Spleen (tissue), 11 donors: ENCODE measurements around the gene NMNAT2. TPM values are rescaled to one million over a fixed set of nuclear protein-coding genes. Genes with fewer than 3 reads are reported as not detected.

Experiments
- DNase-seq: peaks from one replicate; pipeline ENCODE4 v3.0.0-alpha.2; 2020
- H3K27ac ChIP-seq, 8 donors: fragments of 200-600 bp; sonication (generic) in 7 of 8; 1 replicate in 4 of 8; 2 replicates in 4 of 8; pipeline versions ENCODE4 v1.5.0 to v1.8.0; 2016 to 2021; ENCODE audit warnings: inconsistent platforms in 4 of 8, mild to moderate bottlenecking in 4 of 8, moderate library complexity in 1 of 8
- H3K27me3 ChIP-seq, 7 donors: fragments of 200-600 bp; sonication (generic) in 6 of 7; replicated peaks in 1 of 7; 1 replicate in 4 of 7; 2 replicates in 3 of 7; pipeline versions ENCODE4 v1.5.0 to v1.8.0; 2016 to 2021; ENCODE audit warnings: inconsistent platforms in 3 of 7, mild to moderate bottlenecking in 1 of 7
- H3K36me3 ChIP-seq, 6 donors: fragments of 200-600 bp; sonication (generic) in 5 of 6; 1 replicate in 4 of 6; 2 replicates in 2 of 6; pipeline versions ENCODE4 v1.5.0 to v1.8.0; 2016 to 2021; ENCODE audit warnings: inconsistent platforms in 2 of 6
- H3K4me1 ChIP-seq, 6 donors: fragments of 200-600 bp; sonication (generic) in 5 of 6; 1 replicate in 3 of 6; 2 replicates in 3 of 6; pipeline versions ENCODE4 v1.5.0 to v1.8.0; 2016 to 2021; ENCODE audit warnings: inconsistent platforms in 3 of 6
- H3K4me3 ChIP-seq, 8 donors: fragments of 200-600 bp; sonication (generic) in 7 of 8; 1 replicate in 4 of 8; 2 replicates in 4 of 8; pipeline versions ENCODE4 v1.5.0 to v1.8.0; 2016 to 2021; ENCODE audit warnings: inconsistent platforms in 4 of 8, mild to moderate bottlenecking in 4 of 8, moderate library complexity in 2 of 8
- H3K9me3 ChIP-seq, 8 donors: fragments of 200-600 bp; sonication (generic) in 7 of 8; 1 replicate in 4 of 8; 2 replicates in 4 of 8; pipeline versions ENCODE4 v1.5.0 to v1.8.0; 2016 to 2021; ENCODE audit warnings: inconsistent platforms in 4 of 8
- POLR2A ChIP-seq, 3 donors: fragments of 450-650 bp; IDR thresholded peaks; one replicate each; pipeline ENCODE4 v1.5.1; 2017; ENCODE audit warnings: antibody characterized with exemption in 3 of 3, mild to moderate bottlenecking in 1 of 3
- POLR2AphosphoS5 ChIP-seq, 3 donors: sonication (generic); formaldehyde crosslinking; IDR thresholded peaks; one replicate each; pipeline ENCODE4 v1.5.1; 2017; ENCODE audit warnings: antibody characterized with exemption in 3 of 3
- WGBS, 5 donors: extraction: QIAGEN DNeasy Blood & Tissue Kit in 3 of 5; methylation state at CpG; one replicate each; pipeline versions ENCODE4 v1.1.5 to v1.1.7; 2013 to 2018; 5-methylcytosine and 5-hydroxymethylcytosine counted together
- intact Hi-C: fragments of 100-400 bp; cut with DNase I; formaldehyde crosslinking; loops from one replicate; pipeline ENCODE4 v1.15.0; 2023; ENCODE audit warnings: low total_unique reads
- polyA plus RNA-seq, 3 donors: library from polyadenylated mRNA; stranded (reverse); fragments of 200-250 nt; gene quantifications; one replicate each; pipeline ENCODE4 v1.2.1, GENCODE V29; 2013
- total RNA-seq, 7 donors: library from RNA; depleted of rRNA in 3 of 7; stranded (reverse); fragments of >200 nt in 3 of 7; fragmentation: NEBNext Ultra II Directional in 4 of 7; extraction: Animal tissue kit (Norgen Biotek cat#: 25700) in 4 of 7; gene quantifications; one replicate each; pipeline versions ENCODE4 v1.1.0 to v1.2.1, GENCODE V29; 2016 to 2021
- TF ChIP-seq, protein P1 (sequence below), 11 experiments: fragments of 200-600 bp in 7 of 11; fragments of 450-650 bp in 4 of 11; sonication (generic) in 4 of 11; IDR thresholded peaks in 8 of 11; conservative IDR thresholded peaks in 3 of 11; 1 replicate in 7 of 11; 2 replicates in 4 of 11; pipeline versions ENCODE4 v1.4.0 to v1.8.0; 2016 to 2021; ENCODE audit warnings: antibody characterized with exemption in 11 of 11, inconsistent platforms in 4 of 11, mild to moderate bottlenecking in 1 of 11
- donor health status: healthy with polysubstance abuse.
- donor health status: DM: no; HTN: no; CAD: no; lungs with moderate emphysema.
- donor health status: DM: no; HTN: no; CAD: no.
- donor health status: Bipolar disorder and iron deficiency.
- donor health status: healthy.
- donor health status: DM: no; HTN: no; CAD: no.
- donor health status: DM: yes; HTN: yes; CAD: no.

NMNAT2 gene
- total and polyA plus RNA-seq, 10 donors: 0.05 to 1.7 (median 0.17) TPM

DNA sequence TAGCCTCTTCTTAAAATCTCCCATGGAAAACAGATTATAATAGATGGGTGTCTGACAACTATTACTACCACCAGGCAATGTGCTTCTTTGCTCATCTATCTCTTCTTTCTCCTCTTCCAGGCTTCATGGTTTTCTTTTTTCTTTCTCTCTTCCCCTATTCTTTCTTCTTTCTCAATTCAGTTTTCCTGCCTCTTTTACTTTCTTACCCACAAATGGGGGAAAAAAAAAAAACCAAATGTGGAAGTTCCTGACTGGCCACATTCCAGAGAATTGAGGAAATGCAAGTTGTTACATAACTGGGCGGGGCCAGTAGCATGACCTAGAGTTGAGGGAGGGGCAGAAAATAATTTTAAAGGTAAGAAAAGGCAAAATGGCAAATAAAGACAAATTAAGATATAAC, 43.2 kb upstream of the NMNAT2 start:
- H3K9me3 ChIP-seq: no peaks in the 10 kb centered on the region
- no peak for TF ChIP-seq POLR2A (IDR thresholded peaks at IDR 0.05)
- peak in 1 of 3 donors; percentile 58 for TF ChIP-seq POLR2AphosphoS5 (IDR thresholded peaks at IDR 0.05)
- no peak for DNase-seq
- WGBS, 5 donors: 31 to 50% (median 46%) methylated on average over 1 of the region's 1 CpG
- H3K4me1 ChIP-seq: peaks cover 0 to 22% (median 11%) of the 10 kb centered on the region in 6 donors
- H3K27ac ChIP-seq: peak overlapping the region in 5 of 8 donors; percentile 28 to 79 (median 53)
- peaks cover 0 to 6% (median 0%) of the 10 kb centered on the region in 7 donors for H3K27me3 ChIP-seq
- intact Hi-C loops: no loop called here
- H3K4me3 ChIP-seq: no peak overlapping the region
- H3K36me3 ChIP-seq: no peaks in the 10 kb centered on the region

DNA sequence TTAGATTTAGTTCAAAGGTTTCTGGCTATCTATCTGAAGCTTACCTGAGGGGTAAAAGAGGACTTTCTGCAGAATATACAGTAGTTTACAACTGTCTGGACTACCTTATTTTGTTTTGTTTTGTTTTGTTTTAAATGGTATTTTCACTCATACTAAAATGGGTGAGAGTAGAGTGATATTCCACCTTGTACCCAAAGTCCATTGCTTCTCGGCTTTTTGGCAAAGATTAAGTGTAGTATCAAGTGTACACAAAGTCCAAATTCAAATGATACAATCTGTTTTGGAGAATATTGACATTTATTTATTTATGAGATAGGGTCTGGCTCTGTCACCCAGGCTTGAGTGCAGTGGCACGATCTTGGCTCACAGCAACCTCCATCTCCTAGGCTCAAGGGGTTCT, 42.4 kb upstream of the NMNAT2 start:
- no peaks in the 10 kb centered on the region for H3K36me3 ChIP-seq
- intact Hi-C loops: no loop called here
- WGBS, 5 donors: 79 to 97% (median 89%) methylated on average over 2 of the region's 2 CpGs
- DNase-seq: no peak
- H3K4me3 ChIP-seq: no peak overlapping the region
- peaks cover 0 to 22% (median 11%) of the 10 kb centered on the region in 6 donors for H3K4me1 ChIP-seq
- no peak for TF ChIP-seq POLR2AphosphoS5 (IDR thresholded peaks at IDR 0.05)
- no peak for TF ChIP-seq POLR2A (IDR thresholded peaks at IDR 0.05)
- TF ChIP-seq, protein P1, sequence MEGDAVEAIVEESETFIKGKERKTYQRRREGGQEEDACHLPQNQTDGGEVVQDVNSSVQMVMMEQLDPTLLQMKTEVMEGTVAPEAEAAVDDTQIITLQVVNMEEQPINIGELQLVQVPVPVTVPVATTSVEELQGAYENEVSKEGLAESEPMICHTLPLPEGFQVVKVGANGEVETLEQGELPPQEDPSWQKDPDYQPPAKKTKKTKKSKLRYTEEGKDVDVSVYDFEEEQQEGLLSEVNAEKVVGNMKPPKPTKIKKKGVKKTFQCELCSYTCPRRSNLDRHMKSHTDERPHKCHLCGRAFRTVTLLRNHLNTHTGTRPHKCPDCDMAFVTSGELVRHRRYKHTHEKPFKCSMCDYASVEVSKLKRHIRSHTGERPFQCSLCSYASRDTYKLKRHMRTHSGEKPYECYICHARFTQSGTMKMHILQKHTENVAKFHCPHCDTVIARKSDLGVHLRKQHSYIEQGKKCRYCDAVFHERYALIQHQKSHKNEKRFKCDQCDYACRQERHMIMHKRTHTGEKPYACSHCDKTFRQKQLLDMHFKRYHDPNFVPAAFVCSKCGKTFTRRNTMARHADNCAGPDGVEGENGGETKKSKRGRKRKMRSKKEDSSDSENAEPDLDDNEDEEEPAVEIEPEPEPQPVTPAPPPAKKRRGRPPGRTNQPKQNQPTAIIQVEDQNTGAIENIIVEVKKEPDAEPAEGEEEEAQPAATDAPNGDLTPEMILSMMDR (IDR thresholded peaks at IDR 0.05 in 8 of 11, conservative IDR thresholded peaks at IDR 0.05 in 3 of 11): no peak
- no peaks in the 10 kb centered on the region for H3K9me3 ChIP-seq
- peaks cover 0 to 10% (median 0%) of the 10 kb centered on the region in 7 donors for H3K27me3 ChIP-seq
- peak overlapping the region in 2 of 8 donors; percentile 63 to 79 for H3K27ac ChIP-seq

DNA sequence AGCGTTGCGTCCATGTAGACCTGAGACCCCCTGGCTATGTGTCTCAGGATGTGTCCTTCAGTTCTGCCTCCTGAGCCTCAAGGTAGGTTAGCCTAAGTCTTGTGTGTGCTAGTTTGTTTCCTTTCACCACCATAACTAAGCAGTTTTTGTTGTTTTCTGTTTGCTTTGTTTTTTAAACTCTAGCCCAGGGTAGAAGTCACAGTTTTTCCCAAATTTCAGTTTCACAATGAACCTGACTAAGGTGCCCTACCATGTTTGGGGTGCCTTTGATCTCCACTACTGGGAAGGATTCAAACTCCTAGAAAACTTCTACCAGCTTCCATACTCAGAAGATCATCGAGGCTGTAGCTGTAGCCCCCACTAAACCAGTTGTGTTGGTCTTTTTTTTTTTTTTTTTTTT, 39.3 kb upstream of the NMNAT2 start:
- WGBS, 5 donors: 83 to 90% (median 85%) methylated on average over 3 of the region's 3 CpGs
- Histone ChIP-seq H3K27ac (no peak overlapping the region), H3K27me3 (peaks cover 0 to 26% (median 0%) of the 10 kb centered on the region in 7 donors), H3K4me1 (peaks cover 0 to 18% (median 11%) of the 10 kb centered on the region in 6 donors), H3K36me3 (no peaks in the 10 kb centered on the region), H3K4me3 (no peak overlapping the region), H3K9me3 (no peaks in the 10 kb centered on the region)
- intact Hi-C loops: no loop called here
- DNase-seq: no peak
- no peak for TF ChIP-seq POLR2A (IDR thresholded peaks at IDR 0.05)
- no peak for TF ChIP-seq POLR2AphosphoS5 (IDR thresholded peaks at IDR 0.05)
- TF ChIP-seq, protein P1 (IDR thresholded peaks at IDR 0.05 in 8 of 11, conservative IDR thresholded peaks at IDR 0.05 in 3 of 11): no peak

DNA sequence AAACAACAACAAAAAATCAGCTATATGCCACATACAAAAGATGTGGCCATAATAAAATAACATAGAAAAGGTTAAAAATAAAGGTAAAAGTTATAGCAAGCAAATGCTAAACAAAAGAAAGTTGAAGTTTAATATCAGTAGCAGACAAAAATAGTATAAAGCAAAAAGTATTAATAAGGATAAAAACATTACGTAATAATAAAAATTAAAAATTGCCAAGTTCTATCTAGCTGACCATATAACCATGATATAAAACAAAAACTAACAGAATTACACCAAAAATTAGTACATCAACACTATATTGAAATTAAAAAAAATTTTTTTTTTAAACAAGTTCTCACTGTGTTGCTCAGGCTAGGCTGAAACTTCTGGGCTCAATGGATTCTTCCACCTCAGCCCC, 38.6 kb upstream of the NMNAT2 start:
- Histone ChIP-seq H3K27me3 (peaks cover 0 to 26% (median 0%) of the 10 kb centered on the region in 7 donors), H3K4me1 (peaks cover 0 to 12% (median 8%) of the 10 kb centered on the region in 6 donors), H3K9me3 (no peaks in the 10 kb centered on the region), H3K4me3 (no peak overlapping the region), H3K27ac (no peak overlapping the region), H3K36me3 (no peaks in the 10 kb centered on the region)
- WGBS, 5 donors: 92 to 100% (median 97%) methylated on average over 1 of the region's 1 CpG
- intact Hi-C loops: no loop called here
- DNase-seq: no peak
- no peak for TF ChIP-seq POLR2A (IDR thresholded peaks at IDR 0.05)

DNA sequence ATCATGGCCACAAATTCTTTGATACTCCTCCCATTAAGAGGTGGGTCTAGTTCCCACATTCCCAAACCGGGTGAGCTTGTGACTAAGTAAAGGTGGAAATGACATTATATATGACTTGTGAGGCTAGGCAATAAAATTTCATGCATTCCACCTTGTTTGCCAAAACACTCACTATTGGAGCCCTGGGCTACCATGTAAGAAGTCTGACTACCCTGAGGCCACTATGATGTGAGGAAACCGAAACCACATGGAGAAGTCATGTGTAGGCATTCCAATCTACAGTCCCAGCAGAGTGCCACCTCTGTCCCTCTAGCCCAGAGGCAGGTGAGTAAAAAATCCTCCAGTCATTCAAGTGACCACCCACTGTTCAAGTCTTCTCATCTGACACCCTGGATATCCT, 36.2 kb upstream of the NMNAT2 start:
- Histone ChIP-seq H3K9me3 (no peaks in the 10 kb centered on the region), H3K4me1 (no peaks in the 10 kb centered on the region), H3K27me3 (peaks cover 0 to 26% (median 0%) of the 10 kb centered on the region in 7 donors), H3K4me3 (no peak overlapping the region), H3K27ac (no peak overlapping the region), H3K36me3 (no peaks in the 10 kb centered on the region)
- TF ChIP-seq POLR2A (IDR thresholded peaks at IDR 0.05) (no peak), POLR2AphosphoS5 (IDR thresholded peaks at IDR 0.05) (no peak)
- TF ChIP-seq, protein P1 (IDR thresholded peaks at IDR 0.05 in 8 of 11, conservative IDR thresholded peaks at IDR 0.05 in 3 of 11): no peak
- intact Hi-C loops: no loop called here
- 80 to 93% (median 83%) methylated on average over 2 of the region's 2 CpGs for WGBS, 5 donors
- no peak for DNase-seq
